Astrocyte of the cerebellum (primary cell): ENCODE results near the gene DNAAF1.
A peak's percentile ranks its signal among the peaks of the same experiment; 100 is the strongest.

Experiments
- DNase-seq: peaks from one replicate; pipeline ENCODE4 v3.0.0-alpha.2; 2011; ENCODE audit warnings: low read depth
- H3K4me3 ChIP-seq: 2 replicates; pipeline ENCODE4 v1.5.1; 2011; ENCODE audit warnings: mild to moderate bottlenecking, low read depth, low read length, moderate library complexity
- in situ Hi-C: cut with HindIII; loops from 2 replicates; pipeline ENCODE4 v1.10.0; 2017; ENCODE audit warnings: low sequenced_read_pairs
- TF ChIP-seq, protein P1 (sequence below): IDR thresholded peaks from 2 replicates; pipeline ENCODE4 v1.5.1; 2012; ENCODE audit warnings: low read length, low read depth, moderate library complexity, mild to moderate bottlenecking; ENCODE audit errors: missing control alignments

Gene DNAAF1

DNA sequence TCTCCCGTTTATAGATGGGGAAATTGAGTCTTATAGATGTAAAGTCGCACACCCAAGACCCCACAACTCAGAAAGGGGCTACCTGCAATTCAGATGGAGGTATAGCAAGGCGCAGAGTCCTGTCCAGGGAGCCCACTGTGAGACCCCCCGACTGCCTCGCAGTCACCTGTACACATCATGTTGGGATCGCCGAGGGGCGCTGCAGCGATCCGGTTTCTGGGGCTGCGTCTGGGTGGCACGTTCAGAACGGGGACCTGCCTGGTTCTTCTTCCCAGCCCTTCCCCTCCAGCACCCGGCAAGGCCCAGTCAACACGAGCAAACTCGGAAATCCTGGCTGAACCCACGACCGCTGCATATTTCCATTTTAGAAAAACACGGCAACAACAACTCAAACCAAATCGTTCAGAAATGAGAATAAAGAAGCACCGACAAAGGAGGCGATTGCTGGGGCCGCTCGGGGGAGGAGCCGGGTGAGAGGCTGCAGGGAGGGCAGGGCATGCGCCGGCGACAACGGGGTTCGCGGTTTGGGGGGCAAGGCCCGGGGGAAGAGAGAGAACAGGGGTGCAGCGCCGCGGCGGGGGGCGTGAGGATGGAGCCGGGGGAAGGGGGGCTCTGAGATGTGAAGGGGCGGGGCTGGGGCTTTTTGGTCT is 774 bp upstream of the DNAAF1 start:
- in situ Hi-C loops: no loop called here
- TF ChIP-seq, protein P1, sequence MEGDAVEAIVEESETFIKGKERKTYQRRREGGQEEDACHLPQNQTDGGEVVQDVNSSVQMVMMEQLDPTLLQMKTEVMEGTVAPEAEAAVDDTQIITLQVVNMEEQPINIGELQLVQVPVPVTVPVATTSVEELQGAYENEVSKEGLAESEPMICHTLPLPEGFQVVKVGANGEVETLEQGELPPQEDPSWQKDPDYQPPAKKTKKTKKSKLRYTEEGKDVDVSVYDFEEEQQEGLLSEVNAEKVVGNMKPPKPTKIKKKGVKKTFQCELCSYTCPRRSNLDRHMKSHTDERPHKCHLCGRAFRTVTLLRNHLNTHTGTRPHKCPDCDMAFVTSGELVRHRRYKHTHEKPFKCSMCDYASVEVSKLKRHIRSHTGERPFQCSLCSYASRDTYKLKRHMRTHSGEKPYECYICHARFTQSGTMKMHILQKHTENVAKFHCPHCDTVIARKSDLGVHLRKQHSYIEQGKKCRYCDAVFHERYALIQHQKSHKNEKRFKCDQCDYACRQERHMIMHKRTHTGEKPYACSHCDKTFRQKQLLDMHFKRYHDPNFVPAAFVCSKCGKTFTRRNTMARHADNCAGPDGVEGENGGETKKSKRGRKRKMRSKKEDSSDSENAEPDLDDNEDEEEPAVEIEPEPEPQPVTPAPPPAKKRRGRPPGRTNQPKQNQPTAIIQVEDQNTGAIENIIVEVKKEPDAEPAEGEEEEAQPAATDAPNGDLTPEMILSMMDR: peak; percentile 42
- no peak for DNase-seq
- H3K4me3 ChIP-seq: peak overlapping the region; percentile 81

DNA sequence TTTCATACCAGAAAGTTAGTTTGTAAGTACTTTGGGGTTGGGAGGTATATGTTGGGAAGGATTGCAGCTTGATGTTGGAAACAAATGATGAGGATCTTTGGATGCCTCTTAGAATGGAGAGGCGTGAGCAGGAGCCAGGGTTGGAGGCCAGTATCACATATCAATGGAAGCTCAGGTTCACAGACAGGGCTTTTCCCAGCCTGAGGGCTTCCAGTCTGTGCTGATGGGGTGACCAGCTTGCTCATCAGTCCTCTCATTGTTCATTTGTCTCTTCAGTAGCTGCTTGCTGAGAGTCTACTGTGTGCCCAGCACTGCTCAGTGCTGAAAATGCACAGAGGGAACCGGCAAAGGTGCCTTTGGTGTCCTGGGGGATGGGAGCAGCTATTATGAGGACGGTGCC is 5.8 kb downstream of the DNAAF1 start:
- in situ Hi-C loops: no loop called here
- TF ChIP-seq, protein P1: no peak
- no peak overlapping the region for H3K4me3 ChIP-seq
- no peak for DNase-seq

DNA sequence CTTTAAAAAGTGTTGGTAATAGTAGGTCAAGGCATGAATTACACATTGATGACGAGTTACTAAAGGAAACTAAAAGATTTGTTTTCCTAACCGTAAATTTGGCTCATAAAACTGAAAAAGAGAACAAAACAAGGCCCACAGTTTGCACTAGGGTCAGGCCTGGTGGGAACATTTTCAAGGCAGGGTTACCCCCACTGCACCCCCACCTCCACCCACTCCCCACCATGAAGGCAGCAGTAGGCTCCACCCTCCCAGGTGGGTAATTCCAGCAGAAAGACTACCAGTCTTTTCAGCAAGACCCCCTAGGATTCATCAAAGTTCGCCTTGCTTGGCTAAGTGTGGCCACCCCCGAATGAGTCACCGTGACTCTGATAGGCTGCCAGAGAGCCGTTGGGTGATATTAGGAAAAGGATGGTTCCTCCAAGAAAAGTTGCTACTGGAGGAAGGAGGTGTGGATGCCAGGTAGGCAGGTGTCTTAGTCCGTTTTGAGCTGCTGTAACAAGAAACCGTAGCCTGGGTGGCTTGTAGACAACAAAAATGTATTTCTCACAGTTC is 8.6 kb downstream of the DNAAF1 start:
- in situ Hi-C loops: no loop called here
- H3K4me3 ChIP-seq: no peak overlapping the region
- no peak for DNase-seq
- TF ChIP-seq, protein P1: no peak

DNA sequence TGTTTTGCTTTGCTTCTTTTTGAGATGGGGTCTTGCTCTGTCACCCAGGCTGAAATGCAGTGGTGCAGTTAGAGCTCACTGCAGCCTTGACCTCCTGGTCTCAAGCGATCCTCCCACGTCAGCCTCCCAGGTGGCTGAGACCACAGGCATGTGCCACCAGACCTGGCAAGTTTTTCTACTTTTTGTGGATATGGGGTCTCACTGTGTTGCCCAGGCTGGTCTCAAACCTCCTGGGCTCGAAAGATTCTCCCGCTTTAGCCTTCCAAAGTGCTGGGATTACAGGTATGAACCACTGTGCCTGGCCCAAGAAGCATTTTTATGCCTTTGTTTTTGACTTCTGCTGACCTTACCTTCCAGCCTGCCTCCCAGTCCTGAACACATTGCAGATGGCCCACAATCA is 10.1 kb downstream of the DNAAF1 start:
- no peak overlapping the region for H3K4me3 ChIP-seq
- DNase-seq: no peak
- TF ChIP-seq, protein P1: no peak
- in situ Hi-C loops: no loop called here

DNA sequence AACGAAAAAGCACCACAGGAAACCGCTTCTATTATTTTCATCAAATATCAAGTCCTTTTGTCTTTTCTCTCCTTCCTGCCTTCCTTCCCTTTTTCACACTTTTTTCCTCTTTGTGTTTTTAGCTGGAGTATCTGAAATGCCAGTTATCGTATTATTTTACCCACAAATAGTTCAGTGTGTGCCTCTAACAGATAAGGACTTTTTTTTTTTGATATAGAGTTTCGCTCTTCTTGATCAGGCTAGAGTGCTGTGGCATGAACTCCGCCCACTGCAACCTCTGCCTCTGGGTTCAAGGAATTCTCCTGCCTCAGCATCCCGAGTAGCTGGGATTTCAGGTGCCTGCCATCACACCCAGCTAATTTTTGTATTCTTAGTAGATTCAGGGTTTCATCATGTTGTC is 10.7 kb downstream of the DNAAF1 start:
- DNase-seq: no peak
- TF ChIP-seq, protein P1: no peak
- no peak overlapping the region for H3K4me3 ChIP-seq
- in situ Hi-C loops: no loop called here

DNA sequence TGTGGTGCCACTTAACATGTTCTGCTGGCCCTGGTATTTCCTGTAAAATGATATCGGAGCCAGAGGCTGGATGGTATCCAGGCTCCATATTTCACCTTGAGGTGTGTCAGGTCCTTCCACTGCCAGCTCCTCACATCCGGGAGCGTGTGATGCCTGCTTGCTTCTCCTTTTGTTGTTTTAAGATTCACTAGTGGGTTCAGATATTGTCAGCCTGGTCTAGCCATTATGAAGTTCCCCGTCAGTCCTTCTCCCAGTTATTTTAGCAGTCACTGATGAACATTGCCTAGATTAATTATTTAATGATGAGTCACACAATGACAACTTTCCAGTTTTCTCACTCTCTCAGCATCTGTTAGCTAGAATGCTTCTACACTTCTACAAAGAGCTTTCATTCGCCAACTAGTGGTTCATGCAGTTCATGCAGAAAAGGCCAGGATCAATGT is 11.3 kb downstream of the DNAAF1 start:
- in situ Hi-C loops: no loop called here

More for the DNA sequence above, 11.3 kb downstream of the DNAAF1 start:
- TF ChIP-seq, protein P1: peak; percentile 13
- no peak for DNase-seq
- no peak overlapping the region for H3K4me3 ChIP-seq
